ENCODE results near the gene ATG9A.
A peak's percentile ranks its signal among the peaks of the same experiment; 100 is the strongest.

ATG9A gene

GRCh38 chr2:219252900-219253752 lies 23.7 kb upstream of the ATG9A start, which contains the start of gene TUBA4B:
Gene TUBA4B (plus strand): TSS chr2:219253243. CDS start chr2:219253408, 165 bp downstream.
- peak; percentile 22 for DNase-seq

GRCh38 chr2:219252570-219252899 lies 23.1 kb upstream of the ATG9A start:
- no peak for DNase-seq

GRCh38 chr2:219252084-219252483 lies 22.6 kb upstream of the ATG9A start:
- peak; percentile 8 for DNase-seq

GRCh38 chr2:219251656-219252055 lies 22.2 kb upstream of the ATG9A start:
- DNase-seq = no peak

GRCh38 chr2:219250049-219250781 lies 20.8 kb upstream of the ATG9A start:
- DNase-seq = no peak

- DNase-seq = peak; percentile 65
Measured at GRCh38 chr2:219249203-219249980, 20.0 kb upstream of the ATG9A start.

GRCh38 chr2:219248845-219249202 lies 19.4 kb upstream of the ATG9A start:
- no peak for DNase-seq

GRCh38 chr2:219247678-219248642 lies 18.5 kb upstream of the ATG9A start:
- DNase-seq = no peak

GRCh38 chr2:219246559-219246958 lies 17.1 kb upstream of the ATG9A start:
- no peak for DNase-seq

GRCh38 chr2:219245899-219246230 lies 16.4 kb upstream of the ATG9A start:
- no peak for DNase-seq

GRCh38 chr2:219245148-219245898 lies 15.9 kb upstream of the ATG9A start, which contains the start of the genes GLB1L and STK16:
Gene GLB1L (minus strand): TSS chr2:219245444. CDS start chr2:219243573, 1,871 bp downstream.
Gene STK16 (plus strand): TSS chr2:219245479. CDS start chr2:219246000, 521 bp downstream.
- DNase-seq = peak; percentile 81

- no peak for DNase-seq
Measured at GRCh38 chr2:219244789-219245147, 15.3 kb upstream of the ATG9A start.

- DNase-seq = no peak
Measured at GRCh38 chr2:219243291-219243761, 13.9 kb upstream of the ATG9A start.

- no peak for DNase-seq
Measured at GRCh38 chr2:219234331-219234730, 4.9 kb upstream of the ATG9A start.

- no peak for DNase-seq
Measured at GRCh38 chr2:219230059-219230540, 664 bp upstream of the ATG9A start.

- DNase-seq = no peak
Measured at GRCh38 chr2:219228911-219229304, 528 bp downstream of the ATG9A start.

- DNase-seq = no peak
Measured at GRCh38 chr2:219228041-219228910, 1.2 kb downstream of the ATG9A start.

- DNase-seq = no peak
Measured at GRCh38 chr2:219225350-219225749, 4.1 kb downstream of the ATG9A start.

GRCh38 chr2:219223831-219224610 lies 5.4 kb downstream of the ATG9A start:
- DNase-seq = no peak

Data from NCI-H510A (cell line).